HEK293T (cell line): ENCODE data around the gene PDCD1LG2.

ENCODE experiments used
- CTCF ChIA-PET: fragments of 350-600 bp; formaldehyde crosslinking; extraction: SDS; loops from one replicate; lab custom pipeline; 2021; ENCODE audit warnings: antibody characterized with exemption, inconsistent platforms; lab: Yijun Ruan, JAX
- POLR2A ChIA-PET: fragments of 350-600 bp; formaldehyde crosslinking; extraction: SDS; loops from one replicate; lab custom pipeline; 2020; ENCODE audit warnings: antibody characterized with exemption, inconsistent platforms; lab: Yijun Ruan, JAX
- DNase-seq: peaks from one replicate; pipeline ENCODE4 v3.0.0; 2012; ENCODE audit warnings: mixed read lengths; ENCODE audit errors: extremely low spot score
- ARNT ChIP-seq: fragments of 450-650 bp; IDR thresholded peaks from 2 replicates; pipeline ENCODE4 v1.6.1; 2017; ENCODE audit warnings: mild to moderate bottlenecking
- BHLHE40 ChIP-seq: fragments of 450-650 bp; IDR thresholded peaks from 2 replicates; pipeline ENCODE4 v1.6.1; 2016; ENCODE audit warnings: mild to moderate bottlenecking, moderate library complexity, borderline replicate concordance
- CTBP1 ChIP-seq: fragments of 450-650 bp; IDR thresholded peaks from 2 replicates; pipeline ENCODE4 v1.6.1; 2016; ENCODE audit warnings: borderline replicate concordance
- ELF4 ChIP-seq: fragments of 450-650 bp; IDR thresholded peaks from 2 replicates; pipeline ENCODE4 v1.6.1; 2017; ENCODE audit warnings: antibody characterized with exemption
- FOXA1 ChIP-seq: fragments of 450-650 bp; IDR thresholded peaks from 2 replicates; pipeline ENCODE4 v1.6.1; 2016; ENCODE audit warnings: mild to moderate bottlenecking
- FOXK2 ChIP-seq: fragments of 450-650 bp; IDR thresholded peaks from 2 replicates; pipeline ENCODE4 v1.6.1; 2016; ENCODE audit warnings: mild to moderate bottlenecking
- FOXM1 ChIP-seq: fragments of 450-650 bp; IDR thresholded peaks from 2 replicates; pipeline ENCODE4 v1.6.1; 2017; ENCODE audit warnings: mild to moderate bottlenecking, borderline replicate concordance
- HDGF ChIP-seq: fragments of 450-650 bp; IDR thresholded peaks from 2 replicates; pipeline ENCODE4 v1.6.1; 2017; ENCODE audit warnings: antibody characterized with exemption, borderline replicate concordance
- L3MBTL2 ChIP-seq: fragments of 450-650 bp; conservative IDR thresholded peaks from 2 replicates; pipeline ENCODE4 v1.6.1; 2016; ENCODE audit warnings: mild to moderate bottlenecking
- LEF1 ChIP-seq: fragments of 450-650 bp; IDR thresholded peaks from 2 replicates; pipeline ENCODE4 v1.6.1; 2017; ENCODE audit warnings: mild to moderate bottlenecking, borderline replicate concordance
- NFRKB ChIP-seq: fragments of 450-650 bp; IDR thresholded peaks from 2 replicates; pipeline ENCODE4 v1.6.1; 2016; ENCODE audit warnings: mild to moderate bottlenecking, moderate library complexity
- SP1 ChIP-seq: fragments of 450-650 bp; IDR thresholded peaks from 2 replicates; pipeline ENCODE4 v1.6.1; 2017
- SUZ12 ChIP-seq: fragments of 450-650 bp; IDR thresholded peaks from 2 replicates; pipeline ENCODE4 v1.6.1; 2016; ENCODE audit warnings: mild to moderate bottlenecking
- TARDBP ChIP-seq: fragments of 450-650 bp; IDR thresholded peaks from 2 replicates; pipeline ENCODE4 v1.6.1; 2016
- ZNF384 ChIP-seq: fragments of 450-650 bp; IDR thresholded peaks from 2 replicates; pipeline ENCODE4 v1.6.1; 2016
- TF ChIP-seq, protein P1 (sequence below): fragments of 450-650 bp; IDR thresholded peaks from 2 replicates; pipeline ENCODE4 v1.6.1; 2016

The PDCD1LG2 gene

DNA sequence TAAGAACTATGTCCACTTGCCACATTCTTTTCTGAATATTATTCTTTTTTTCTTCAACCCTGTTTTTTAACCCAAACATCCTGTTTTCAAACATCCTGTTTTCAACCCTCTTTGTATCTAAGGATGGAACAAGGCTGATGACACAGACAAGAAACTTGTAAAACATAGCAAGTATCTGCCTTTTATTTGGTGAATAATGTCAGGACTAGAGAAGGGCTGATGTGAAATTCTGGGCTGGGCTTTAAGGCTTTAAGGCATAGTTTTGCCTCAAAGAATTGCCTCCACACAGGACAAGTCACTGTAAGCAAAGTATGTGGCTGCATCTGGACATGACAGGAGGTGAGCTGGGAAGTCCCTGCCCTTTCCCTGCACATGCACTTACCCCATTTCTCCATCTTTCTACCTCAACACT lies 76.1 kb downstream of the PDCD1LG2 start:
- TF ChIP-seq SUZ12 (no peak), L3MBTL2 (no peak), SP1 (no peak), ZNF384 (no peak), CTBP1 (no peak), BHLHE40 (no peak), FOXK2 (no peak), FOXA1 (no peak), TARDBP (no peak), NFRKB (no peak), FOXM1 (no peak), HDGF (no peak), ELF4 (no peak)
- TF ChIP-seq, protein P1, sequence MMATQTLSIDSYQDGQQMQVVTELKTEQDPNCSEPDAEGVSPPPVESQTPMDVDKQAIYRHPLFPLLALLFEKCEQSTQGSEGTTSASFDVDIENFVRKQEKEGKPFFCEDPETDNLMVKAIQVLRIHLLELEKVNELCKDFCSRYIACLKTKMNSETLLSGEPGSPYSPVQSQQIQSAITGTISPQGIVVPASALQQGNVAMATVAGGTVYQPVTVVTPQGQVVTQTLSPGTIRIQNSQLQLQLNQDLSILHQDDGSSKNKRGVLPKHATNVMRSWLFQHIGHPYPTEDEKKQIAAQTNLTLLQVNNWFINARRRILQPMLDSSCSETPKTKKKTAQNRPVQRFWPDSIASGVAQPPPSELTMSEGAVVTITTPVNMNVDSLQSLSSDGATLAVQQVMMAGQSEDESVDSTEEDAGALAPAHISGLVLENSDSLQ = no peak
- DNase-seq = no peak
- ChIA-PET CTCF (no interaction called here), POLR2A (no interaction called here)

DNA sequence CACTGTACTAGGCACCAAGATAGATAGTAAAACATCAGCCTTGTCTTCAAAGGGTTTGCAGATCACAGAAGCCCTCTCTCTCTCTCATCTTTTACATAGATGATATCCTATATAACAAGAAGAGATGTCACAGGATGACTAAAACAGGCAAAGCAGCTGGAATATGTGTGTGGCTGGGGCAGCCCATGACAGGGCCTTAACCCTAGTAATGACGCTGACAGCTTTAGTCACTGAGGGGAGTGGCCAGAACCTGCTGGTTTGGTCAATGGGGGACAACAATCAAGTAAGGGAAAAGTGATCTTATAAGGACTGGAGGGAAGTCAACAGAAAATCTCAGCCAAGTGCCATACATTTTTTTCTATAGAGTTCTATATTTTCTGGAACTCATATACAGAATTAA lies 76.7 kb downstream of the PDCD1LG2 start:
- DNase-seq = no peak
- ChIA-PET CTCF (no interaction called here), POLR2A (no interaction called here)
- TF ChIP-seq FOXA1 (no peak), FOXK2 (no peak), BHLHE40 (no peak), FOXM1 (no peak), L3MBTL2 (no peak), TARDBP (no peak), LEF1 (no peak), SP1 (no peak), CTBP1 (no peak), ELF4 (no peak), SUZ12 (no peak), NFRKB (no peak), ARNT (no peak), ZNF384 (no peak)
- TF ChIP-seq, protein P1 = no peak

DNA sequence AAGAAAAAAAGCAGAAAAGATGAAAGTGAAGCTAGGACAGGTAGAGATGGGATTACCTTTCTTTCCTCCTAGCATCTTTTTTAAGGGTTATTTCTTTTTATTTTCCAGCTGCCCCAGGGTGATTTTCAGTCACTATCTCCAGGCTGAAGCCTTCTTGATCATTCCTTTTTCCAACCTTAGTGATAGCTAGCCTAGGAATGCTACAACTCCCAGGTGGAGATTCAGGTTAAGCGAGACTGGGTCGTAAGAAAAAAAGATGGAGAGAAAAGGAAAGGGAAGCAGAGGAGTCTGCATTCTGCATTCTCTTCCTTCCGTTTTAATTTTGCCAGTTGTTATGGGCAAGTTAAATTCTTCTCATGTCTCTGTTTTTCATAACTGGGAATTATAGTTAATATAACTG lies 81.9 kb downstream of the PDCD1LG2 start:
- POLR2A ChIA-PET = no interaction called here
- TF ChIP-seq LEF1 (no peak), NFRKB (no peak), CTBP1 (no peak)
- TF ChIP-seq, protein P1 = no peak
- no peak for DNase-seq
- CTCF ChIA-PET = interaction anchor here (1.2 kb wide), 1 partner anchor 9 kb away, joined by 4 read pairs; no protein-coding TSS in a partner anchor

DNA sequence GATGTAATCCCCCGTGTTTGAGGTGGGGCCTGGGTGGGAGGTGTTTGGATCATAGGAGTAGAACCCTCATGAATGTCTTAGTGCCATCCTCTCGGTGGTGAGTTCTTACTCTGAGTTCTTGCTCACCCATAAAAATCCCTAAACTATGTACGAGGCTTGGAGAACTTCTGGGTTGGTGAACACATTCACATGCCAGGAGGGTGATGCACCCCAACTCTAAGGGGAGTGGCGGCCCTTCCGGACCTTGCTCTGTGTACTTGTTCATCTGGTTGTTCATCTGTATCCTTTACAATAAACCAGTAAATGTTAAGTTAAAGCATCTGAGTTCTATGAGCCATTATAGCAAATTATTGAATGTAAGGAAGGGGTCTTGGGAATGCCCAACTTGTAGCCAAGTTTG lies 82.6 kb downstream of the PDCD1LG2 start:
- CTCF ChIA-PET = no interaction called here
- TF ChIP-seq FOXA1 = no peak
- TF ChIP-seq L3MBTL2 = no peak
- POLR2A ChIA-PET = no interaction called here
- no peak for DNase-seq

DNA sequence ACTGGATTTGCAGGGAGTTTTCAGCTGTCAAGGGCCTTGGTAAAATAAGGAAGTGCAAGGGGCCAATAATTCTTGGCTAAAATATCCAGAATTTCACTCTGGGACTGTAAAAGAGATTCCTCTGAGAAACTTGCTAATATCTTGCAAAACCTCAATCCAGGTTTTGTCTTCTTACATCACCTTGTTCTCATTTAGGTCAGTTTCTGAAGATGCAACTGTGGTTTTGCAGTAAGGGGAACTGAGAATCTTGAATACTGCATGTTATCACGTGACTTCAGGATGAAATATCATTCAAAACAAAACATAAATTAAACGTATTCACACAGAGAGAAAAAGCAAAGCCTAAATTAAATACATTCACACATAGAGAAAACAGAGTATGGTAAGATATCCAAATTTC lies 83.6 kb downstream of the PDCD1LG2 start:
- CTCF ChIA-PET = no interaction called here

DNA sequence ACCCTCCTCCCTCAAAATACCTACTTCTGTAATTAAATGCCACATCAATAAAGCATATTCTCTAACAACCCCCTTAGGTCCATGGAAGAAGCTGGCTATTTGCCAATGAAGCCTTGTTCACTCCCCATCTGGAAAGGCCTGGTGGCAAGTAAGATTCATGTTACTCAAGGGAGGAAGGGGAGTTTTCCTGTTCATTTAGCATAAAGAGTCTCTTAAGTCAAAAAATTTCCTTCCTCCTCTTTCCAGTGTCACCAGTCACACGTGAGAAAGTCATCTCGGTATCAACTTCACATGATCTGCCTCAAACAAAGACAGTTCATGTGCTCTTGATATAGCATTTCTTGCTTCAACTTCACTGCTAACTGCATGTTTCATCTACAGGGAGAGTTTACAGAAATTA lies 85.8 kb downstream of the PDCD1LG2 start:
- TF ChIP-seq TARDBP = no peak
- no peak for TF ChIP-seq HDGF
- no peak for TF ChIP-seq LEF1
- TF ChIP-seq, protein P1 = no peak
- TF ChIP-seq BHLHE40 = no peak
- no peak for TF ChIP-seq L3MBTL2
- TF ChIP-seq FOXA1 = no peak
- TF ChIP-seq FOXK2 = no peak
- no peak for DNase-seq

More for the DNA sequence above, 83.6 kb downstream of the PDCD1LG2 start:
- TF ChIP-seq L3MBTL2 = no peak
- no peak for TF ChIP-seq ARNT
- no peak for TF ChIP-seq CTBP1
- TF ChIP-seq NFRKB = no peak
- no peak for TF ChIP-seq LEF1
- TF ChIP-seq SUZ12 = no peak
- TF ChIP-seq ZNF384 = no peak
- TF ChIP-seq FOXM1 = no peak
- no peak for TF ChIP-seq ELF4
- TF ChIP-seq, protein P1 = no peak
- TF ChIP-seq BHLHE40 = no peak
- TF ChIP-seq SP1 = no peak
- POLR2A ChIA-PET = no interaction called here
- no peak for DNase-seq

More for the DNA sequence above, 85.8 kb downstream of the PDCD1LG2 start:
- CTCF ChIA-PET = no interaction called here
- POLR2A ChIA-PET = no interaction called here
